ENCODE measurements around the gene SRP14.
"Not testable (repeated sequence)": the region's sequence is repeated elsewhere in the genome, so short reads cannot be mapped to it uniquely, and the experiment has no call there.

SRP14 gene

DNA sequence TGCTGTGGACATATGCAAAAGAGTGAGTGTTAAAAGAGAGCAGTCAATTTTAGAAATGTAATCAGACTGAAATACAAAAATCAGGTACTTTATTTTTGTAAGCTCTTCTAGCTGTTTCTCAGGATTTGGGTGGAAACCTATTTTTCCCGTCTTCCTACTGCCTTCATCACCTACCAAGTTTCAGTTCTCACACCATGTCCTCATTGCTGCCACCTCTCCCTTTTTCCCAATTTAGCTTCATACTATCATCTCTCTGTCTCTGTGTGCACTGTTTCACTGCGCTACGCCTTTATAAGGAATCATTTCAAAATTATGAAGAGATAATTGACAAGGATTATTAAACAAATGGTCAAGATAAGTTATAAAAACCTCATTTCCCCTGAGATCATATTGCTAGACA is 7.7 kb downstream of the SRP14 start:
- DNase-seq (ENCODE audit: low read depth in 2 of 2, low spot score in 1 of 2), result no peak

DNA sequence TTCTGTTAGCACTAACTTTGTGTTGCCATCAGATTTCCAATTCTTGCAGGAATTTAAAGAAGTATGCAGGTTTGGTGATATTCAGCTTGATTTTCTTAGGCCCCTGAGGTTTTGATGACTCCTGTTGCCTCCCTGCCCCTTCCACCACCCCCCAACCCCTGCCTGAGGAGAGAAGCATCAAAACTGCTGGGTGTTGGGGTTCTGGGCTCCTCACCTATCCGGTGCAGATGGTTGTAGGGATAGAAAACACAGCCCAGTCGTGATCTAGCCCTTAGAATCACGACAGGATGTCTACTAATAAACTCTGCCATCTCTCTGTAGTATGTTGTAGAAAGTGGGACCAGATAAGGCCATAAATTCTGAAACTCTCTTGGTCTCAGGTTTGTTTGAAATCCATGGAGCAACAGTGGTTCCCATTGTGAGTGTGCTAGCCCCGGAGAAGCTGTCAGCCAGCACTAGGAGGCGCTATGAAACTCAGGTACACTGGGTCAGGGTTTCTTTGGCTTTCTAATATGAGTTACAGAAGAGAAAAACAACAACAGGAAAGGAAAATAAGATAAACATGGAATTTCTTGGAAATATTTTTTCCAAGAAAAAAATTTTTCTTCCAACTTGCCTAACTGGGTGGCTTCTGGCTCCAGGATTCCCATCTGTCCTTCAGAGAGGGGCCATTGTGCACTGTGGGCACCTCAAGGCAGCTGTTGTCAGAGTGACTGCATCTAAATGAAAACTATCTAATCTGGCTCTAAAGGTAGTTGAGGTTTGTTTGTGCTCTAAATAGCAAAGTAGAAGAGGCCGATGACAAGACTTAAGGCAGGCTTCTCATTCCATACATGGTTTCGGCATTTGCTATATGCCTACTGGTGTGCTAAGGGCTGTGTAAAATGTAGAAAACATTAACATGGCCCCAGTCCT is 8.7 kb downstream of the SRP14 start:
- no peak for DNase-seq (ENCODE audit: low read depth in 2 of 2, low spot score in 1 of 2)

- no peak for DNase-seq (ENCODE audit: low read depth in 2 of 2, low spot score in 1 of 2)
These were observed 10.1 kb downstream of the SRP14 start for GRCh38 chr15:40028853-40029252.

DNA sequence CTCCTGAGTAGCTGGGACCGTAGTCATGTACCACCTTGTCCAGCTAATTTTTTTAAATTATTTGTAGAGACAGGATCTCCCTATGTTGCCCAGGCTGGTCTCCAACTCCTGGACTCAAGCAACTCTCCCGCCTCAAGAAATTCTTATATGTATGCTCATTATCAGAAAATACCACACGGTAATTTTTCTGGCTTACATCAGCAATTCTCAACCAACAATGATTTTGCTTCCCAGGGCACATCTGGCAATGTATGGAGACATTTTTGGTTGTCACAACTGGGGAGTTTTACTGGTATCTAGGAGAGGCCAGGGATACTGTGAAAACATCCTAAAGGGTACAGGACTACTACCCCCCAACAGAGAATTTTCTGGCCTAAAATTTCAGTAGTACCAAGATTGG is 10.8 kb downstream of the SRP14 start:
- no peak for DNase-seq (ENCODE audit: low read depth in 2 of 2, low spot score in 1 of 2)

DNA sequence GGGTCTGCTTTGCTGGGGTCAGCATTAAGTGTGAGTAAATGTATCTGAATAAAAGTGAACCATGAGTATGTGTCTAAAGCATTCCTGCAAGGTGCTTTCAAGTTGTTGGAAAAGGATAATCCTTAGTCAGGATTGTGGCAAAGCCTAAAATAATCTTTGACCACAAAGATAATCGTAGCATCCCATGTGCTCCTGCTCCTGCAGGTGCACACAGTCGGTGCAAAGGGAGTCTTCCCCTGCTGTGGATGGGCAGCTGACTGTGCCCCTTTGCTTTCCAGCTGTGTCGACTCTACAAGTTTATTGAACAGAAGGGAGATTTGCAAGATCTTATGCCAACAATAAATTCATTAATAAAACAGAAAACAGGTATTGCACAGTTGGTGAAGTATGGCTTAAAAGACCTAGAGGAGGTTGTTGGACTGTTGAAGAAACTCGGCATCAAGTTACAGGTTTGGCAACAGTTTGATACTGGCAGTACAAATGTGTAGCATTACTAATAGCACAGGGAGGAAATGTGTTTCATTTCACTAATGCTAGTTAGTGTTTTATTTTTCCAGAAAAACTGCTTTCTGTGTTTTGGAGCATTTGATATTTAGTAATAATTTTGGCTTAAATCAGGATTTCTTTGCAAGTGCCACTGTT is 22.6 kb downstream of the SRP14 start:
- DNase-seq (ENCODE audit: low read depth in 2 of 2, low spot score in 1 of 2), result no peak

- no peak for DNase-seq (ENCODE audit: low read depth in 2 of 2, low spot score in 1 of 2)
These were observed 24.6 kb downstream of the SRP14 start for GRCh38 chr15:40014390-40014789.

- DNase-seq (ENCODE audit: low read depth in 2 of 2, low spot score in 1 of 2), result not testable (repeated sequence)
These were observed 25.6 kb downstream of the SRP14 start for GRCh38 chr15:40013372-40013771.

- no peak for DNase-seq (ENCODE audit: low read depth in 2 of 2, low spot score in 1 of 2)
These were observed 27.7 kb downstream of the SRP14 start for GRCh38 chr15:40011303-40011702.

DNA sequence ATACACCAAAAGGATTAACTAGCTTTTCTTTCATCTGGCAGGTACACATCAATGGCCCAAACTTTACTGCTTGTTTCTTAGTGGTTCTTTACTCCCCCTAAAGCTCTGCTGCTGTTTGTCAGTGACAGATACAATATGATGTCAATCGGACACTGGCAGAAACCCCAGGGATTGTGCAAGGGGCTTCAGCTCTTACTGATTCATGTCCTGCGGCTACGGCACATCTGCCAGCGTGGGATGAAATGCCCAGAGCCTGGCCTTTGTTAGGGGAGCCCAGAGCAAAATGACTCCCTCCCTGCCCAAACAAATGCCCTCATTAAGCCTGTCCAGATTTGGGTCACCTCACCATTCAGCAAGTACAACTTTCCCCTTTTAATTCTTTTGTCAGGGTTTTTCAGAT is 28.3 kb downstream of the SRP14 start:
- DNase-seq (ENCODE audit: low read depth in 2 of 2, low spot score in 1 of 2), result no peak

- no peak for DNase-seq (ENCODE audit: low read depth in 2 of 2, low spot score in 1 of 2)
These were observed 30.8 kb downstream of the SRP14 start for GRCh38 chr15:40008061-40008765.

DNA sequence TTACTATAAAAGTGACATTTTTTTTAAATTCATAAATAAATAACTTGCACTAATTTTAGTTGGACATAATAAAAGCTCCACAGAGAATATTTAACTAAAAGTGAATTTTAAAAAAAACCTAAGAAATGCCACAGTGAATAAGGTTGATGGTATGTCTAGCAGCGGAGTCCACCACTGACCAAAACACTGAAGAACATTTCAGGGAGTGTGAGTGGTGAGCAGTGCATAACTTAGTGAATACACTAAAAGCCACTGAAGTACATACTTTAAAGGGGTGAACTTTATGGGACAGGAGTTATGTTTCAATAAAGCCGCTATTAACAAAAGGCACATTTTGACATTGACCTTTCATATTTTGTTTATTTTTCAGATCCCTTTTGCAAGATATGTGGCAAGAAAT is 32.3 kb downstream of the SRP14 start:
- no peak for DNase-seq (ENCODE audit: low read depth in 2 of 2, low spot score in 1 of 2)

- no peak for DNase-seq (ENCODE audit: low read depth in 2 of 2, low spot score in 1 of 2)
These were observed 33.0 kb downstream of the SRP14 start for GRCh38 chr15:40006003-40006402.

DNA sequence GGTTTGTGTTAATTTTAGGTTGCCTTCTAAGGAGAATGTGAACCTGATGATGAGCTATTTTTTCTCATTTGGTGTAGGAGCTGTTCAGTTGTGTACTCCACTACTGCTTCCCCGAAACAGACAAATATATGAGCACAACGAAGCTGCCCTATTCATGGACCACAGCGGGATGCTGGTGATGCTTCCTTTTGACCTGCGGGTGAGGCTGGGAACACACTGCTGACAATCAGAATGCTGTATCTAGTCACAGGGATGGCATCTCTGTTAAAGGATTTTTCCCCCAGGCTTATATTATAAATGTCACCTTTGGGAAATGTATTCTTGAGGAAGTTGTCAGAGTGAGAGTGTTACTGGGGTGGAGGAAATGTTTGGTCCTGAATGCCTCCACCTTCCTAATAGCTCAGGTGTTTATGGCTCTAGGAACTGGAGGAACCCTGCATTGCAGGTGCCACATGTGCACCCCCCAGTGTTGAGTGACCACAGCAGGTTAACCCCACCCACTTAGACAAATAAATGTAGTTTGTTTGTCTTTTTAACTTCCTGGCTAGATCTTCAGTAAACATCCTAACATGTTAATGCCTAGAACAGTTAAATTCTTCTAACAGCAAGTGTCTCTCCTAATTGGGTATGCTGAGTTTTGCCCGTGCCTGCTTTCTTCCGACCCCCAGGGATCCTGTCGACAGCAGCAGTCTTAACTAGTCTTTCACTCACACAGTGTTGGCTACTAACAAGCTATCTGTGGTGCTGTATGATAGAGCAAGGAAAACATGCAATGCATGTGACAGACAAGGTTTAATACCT is 35.7 kb downstream of the SRP14 start:
- DNase-seq (ENCODE audit: low read depth in 2 of 2, low spot score in 1 of 2), result no peak

GRCh38 chr15:40002295-40002694 is 36.7 kb downstream of the SRP14 start:
- DNase-seq (ENCODE audit: low read depth in 2 of 2, low spot score in 1 of 2), result no peak

DNA sequence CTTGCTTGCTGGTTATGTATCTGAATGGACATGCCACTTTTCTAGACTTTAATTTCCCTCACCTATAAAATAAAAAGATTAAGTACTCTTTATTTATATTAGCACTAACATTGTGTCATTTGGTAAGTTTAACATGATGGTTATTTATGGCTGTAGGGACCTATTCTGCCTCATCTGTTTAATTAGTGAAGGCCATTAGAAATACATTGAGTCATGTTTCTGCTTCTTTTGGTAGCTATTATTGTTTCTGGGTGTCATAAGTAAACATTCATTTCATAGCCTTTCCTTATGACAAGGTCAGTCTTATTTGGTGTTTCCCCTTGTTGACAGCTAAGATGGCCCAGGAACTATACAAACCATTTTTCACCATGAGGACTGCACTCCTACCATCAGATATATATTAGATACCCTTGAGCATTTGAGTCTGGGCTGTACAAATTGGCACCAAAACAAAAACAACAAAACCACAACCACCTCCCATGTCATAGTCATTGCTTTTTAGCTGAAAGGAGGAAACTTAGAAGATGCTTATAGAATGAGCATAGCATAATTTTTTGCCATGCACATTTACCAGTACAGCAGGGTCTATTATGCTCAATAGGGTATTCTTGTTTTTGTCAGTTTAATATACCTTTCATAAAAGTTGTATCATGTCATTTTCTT is 39.3 kb downstream of the SRP14 start:
- no peak for DNase-seq (ENCODE audit: low read depth in 2 of 2, low spot score in 1 of 2)

DNA sequence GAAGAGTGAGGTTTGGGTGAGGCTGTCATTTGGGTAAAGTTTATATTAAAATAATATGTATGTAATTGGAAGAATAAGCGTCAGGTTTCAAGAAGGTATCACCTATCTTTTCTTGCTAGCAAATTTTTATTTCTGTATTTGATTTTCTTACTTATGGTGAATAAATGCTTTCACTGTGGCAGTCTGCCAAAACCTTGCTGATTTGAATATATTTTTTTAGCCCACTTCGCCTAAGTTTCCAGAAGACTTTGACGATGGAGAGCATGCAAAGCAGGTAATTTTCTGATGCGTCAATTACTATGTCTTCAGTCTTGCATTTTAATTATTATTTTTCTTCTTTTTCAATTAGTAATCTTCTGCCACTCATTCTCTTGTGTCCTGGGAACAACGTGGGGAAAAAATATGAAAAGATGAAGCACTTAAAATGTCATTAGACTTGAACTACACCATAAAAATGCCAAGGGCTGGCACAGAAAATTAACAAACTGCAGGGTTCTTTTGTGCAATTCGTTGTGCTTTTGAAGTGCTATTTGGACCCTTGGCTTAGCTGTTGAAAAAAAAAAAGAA is 40.4 kb downstream of the SRP14 start:
- DNase-seq (ENCODE audit: low read depth in 2 of 2, low spot score in 1 of 2), result no peak

DNA sequence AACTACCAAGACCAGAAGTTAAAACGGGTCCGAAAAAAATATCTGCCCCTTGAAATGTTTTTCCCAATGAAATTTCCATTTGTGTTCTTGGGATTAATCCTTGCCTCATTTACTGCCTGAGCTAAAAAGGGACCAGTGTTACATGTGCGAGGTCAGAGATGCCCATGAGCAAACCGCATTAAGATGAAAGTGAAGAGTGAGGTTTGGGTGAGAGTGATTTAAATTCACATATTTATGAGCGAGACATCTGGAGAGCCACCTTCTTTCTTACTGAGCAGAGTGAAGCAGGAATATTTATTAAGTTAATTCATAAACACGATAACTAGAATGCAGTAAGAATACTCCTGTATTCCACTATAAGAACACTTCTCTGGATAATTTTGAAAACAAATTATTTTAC is 41.3 kb downstream of the SRP14 start:
- no peak for DNase-seq (ENCODE audit: low read depth in 2 of 2, low spot score in 1 of 2)

DNA sequence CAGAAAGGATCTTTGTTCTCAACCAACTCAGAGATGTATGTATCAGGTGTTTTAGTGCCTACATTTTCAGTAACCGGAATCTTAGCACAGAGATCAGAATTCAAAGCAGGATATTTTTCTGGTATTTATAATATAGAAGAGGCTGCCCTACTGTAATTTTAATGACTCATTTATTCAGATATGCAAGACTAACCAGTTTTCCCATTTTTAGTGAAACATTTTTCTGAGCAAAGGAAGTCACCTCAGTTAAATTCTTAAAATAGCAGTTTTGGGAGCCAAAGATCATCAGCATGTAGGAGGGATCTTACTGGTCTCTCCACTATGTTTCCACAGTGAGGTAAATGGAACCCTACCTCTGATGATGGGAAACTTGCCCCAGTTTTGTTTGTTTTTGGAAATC is 42.0 kb downstream of the SRP14 start:
- DNase-seq (ENCODE audit: low read depth in 2 of 2, low spot score in 1 of 2), result no peak

DNA sequence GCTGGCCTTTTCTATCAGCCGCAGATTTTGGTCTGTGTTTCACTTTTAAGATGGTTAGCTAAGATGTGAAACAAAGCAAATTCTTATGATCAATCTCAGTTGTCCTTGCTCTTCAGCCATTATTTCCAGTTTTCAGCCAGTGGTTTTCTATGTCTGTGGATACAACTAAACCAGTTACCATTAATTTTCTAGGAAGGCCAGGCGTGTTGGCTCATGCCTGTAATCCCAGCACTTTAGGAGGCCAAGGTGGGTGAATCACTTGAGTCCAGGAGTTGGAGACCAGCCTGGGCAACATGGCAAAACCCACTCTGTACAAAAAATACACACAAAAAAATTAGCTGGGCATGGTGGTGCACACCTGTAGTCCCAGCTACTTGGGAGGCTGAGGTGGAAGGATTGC is 42.8 kb downstream of the SRP14 start:
- DNase-seq (ENCODE audit: low read depth in 2 of 2, low spot score in 1 of 2), result not testable (repeated sequence)

DNA sequence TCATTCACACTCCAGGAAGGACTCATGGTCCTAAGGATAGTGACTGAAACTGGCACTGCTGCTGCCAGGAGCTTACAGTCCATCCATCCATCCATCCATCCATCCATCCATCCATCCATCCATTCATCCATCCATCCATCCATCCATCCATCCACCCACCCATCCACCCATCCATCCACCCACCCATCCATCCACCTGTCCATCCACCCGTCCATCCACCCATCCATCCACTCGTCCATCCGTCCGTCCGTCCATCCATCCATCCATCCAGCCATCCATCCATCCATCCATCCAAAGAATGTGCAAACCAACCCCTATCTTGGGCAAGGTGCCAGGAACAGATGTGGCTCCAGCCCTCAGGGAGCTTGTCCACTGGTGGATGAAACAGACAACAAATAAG is 46.0 kb downstream of the SRP14 start:
- DNase-seq (ENCODE audit: low read depth in 2 of 2, low spot score in 1 of 2), result not testable (repeated sequence)

All from stimulated activated CD8-positive, alpha-beta memory T cell treated with anti-CD3 and anti-CD28 coated beads, Interleukin-4, amount 100 ng/mL, for 1 hour (primary cell).